Stimulated activated CD4-positive, alpha-beta T cell treated with anti-CD3 and anti-CD28 coated beads, TNF-alpha, amount 100 ng/mL, for 48 hours (primary cell): ENCODE data around the gene ADARB2.

Experiments used
- DNase-seq, 3 donors: peaks; one replicate each; pipeline ENCODE4 v3.0.0-alpha.2; 2020; ENCODE audit warnings: low read depth in 3 of 3

Gene ADARB2

DNA sequence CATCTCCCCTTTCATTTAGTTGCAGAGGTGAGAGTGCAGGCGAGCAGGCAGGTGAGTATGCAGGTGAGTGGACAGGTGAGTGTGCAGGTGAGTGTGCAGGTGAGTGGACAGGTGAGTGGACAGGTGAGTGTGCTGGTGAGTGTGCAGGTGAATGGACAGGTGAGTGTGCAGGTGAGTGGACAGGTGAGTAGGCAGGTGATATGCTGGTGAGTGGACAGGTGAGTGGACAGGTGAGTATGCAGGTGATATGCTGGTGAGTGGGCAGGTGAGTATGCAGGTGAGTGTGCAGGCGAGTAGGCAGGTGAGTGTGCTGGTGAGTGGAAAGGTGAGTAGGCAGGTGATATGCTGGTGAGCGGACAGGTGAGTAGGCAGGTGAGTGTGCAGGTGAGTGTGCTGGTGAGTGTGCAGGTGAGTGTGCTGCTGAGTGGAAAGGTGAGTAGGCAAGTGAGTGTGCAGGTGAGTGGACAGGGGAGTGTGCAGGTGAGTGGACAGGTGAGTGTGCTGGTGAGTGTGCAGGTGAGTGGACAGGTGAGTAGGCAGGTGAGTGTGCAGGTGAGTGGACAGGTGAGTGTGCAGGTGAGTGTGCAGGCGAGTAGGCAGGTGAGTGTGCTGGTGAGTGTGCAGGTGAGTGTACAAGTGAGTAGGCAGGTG lies 165.6 kb downstream of the ADARB2 start:
- no peak for DNase-seq

DNA sequence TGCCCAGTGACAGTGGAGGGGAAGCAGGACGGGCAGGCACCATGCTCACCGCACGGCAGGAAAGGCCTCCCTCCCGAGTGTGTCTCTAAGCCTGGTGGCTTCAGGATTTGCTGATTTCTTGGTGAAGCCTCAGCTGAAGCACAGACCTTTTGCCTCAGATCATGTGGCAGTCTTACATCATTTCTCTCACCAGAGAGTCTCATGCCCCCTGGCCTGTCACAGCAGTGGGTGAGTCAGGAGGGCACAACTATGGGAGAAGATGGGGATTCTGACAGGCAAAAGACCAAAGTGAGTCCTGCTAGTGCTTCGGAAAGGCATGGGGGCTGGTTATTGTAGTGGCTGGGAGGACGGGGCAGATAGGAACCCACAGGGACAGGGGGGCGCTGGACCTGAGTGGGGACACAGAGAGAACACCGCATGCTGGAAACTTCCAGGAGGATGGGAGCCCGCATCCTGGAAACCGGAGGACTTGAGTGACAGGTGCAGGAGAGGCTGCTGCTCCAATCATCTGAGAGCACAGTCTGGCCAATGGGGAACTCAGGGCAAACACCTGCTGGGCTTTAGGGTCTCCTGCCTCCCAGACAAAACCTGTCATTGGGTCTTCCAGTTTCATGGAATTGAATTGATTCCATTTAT lies 166.8 kb downstream of the ADARB2 start:
- DNase-seq = no peak

DNA sequence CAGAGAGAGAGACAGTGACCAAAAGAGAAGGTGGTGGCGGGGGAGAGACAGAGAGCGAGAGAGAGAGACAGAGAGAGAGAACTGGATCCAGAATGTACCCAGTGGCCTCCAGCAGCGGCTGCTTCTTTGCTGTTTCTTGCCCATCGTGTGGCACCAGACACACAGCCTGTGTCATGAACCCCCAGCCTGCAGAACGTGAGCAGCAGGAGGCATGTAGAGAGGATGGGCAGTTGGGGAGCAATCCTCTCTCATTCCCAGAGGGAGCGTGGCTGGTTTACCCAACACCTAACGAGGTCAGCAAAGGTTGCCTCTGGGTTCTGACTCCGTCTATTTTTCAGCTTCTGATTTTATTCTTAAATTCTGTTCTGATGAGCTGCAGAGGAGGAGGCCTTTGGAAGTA lies 168.1 kb downstream of the ADARB2 start:
- DNase-seq = no peak

DNA sequence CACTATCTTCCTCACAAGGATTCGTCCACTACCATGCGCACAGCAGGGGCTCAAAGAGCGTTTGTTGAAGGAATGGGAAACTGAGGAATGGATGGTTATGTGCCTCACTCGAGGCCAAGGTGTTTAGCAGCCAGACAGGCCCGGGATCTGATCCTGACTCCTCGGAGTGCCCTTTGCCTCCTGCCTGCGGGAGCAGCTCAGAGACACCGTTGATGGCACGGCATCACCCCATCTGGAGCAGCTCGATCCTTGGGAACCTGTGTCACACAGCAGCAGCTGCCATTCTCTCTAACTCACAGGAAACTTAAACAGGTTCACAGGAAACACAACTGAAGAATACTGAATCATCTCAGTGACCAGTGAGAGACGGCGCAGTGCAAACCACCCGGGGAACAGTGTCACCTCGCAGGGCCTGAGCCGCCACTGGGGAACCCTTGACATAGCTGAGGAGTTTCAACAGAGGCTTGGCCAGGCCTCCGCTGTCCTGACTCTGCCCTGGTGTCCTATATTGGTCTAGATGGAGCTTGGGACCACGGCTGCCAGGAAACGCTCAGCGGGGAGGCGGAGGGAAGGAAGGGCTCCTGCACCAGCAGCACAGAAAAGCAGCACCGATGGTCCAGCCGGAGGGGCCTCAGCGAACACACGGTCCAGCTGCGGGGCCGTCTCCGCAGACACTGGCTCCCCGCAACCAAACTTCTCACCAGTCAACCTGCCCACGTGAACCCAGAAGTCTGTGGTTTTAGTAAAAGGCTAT lies 169.4 kb downstream of the ADARB2 start:
- no peak for DNase-seq

DNA sequence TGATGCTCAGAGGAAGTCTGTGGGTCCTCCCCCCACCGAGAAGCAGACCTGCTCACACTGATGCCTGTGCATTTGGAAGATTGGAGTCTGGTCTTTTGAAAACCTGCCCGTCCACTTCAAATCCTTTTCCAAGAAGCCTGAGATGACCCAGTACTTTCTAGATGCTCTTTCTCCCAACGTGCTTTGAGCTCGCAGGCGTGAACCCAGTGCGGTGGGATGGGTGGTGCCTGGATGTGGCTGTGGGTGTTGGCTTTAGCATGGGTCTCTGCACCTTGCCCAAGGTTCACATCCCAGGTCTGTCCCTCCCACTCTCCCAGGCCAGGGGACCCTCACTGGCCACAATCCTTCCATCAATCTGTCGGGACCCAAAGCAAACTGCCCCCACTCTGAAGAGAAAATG lies 170.2 kb downstream of the ADARB2 start:
- no peak for DNase-seq

DNA sequence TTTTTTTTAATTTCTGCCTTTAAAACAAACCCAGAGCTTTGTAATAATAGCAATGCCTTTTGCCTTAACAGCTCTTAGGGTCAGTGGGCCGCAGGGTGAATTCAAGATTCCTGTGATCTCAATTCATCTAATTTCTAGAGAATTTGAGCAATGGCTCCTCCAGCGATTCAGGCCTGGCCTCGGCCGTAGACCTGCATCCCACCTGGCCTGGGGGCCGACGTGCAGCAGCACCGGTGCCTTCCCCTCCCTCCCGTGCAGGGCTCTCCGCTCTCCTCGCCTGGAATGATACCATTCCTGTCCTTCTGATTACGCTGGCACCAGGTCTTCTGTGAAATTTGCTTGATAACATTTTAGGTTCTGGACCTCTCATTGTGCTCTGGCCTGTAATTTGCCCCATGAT lies 172.5 kb downstream of the ADARB2 start:
- no peak for DNase-seq

DNA sequence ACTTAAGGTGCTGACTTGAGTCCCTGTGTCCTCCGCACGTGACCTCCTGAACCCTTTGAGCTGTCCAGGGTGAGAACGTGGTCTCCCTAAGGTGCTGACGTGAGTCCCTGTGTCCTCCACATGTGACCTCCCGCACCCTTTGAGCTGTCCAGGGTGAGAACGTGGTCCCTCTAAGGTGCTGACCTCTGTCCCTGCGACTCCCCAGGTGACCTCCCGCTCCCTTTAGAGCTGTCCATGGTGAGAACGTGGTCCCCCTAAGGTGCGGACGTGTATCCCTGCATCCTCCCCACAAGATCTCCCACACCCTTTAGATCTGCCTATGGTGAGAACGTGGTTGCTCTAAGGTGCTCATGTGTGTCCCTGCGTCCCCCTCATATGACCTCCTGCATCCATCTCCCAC lies 174.3 kb downstream of the ADARB2 start:
- no peak for DNase-seq

DNA sequence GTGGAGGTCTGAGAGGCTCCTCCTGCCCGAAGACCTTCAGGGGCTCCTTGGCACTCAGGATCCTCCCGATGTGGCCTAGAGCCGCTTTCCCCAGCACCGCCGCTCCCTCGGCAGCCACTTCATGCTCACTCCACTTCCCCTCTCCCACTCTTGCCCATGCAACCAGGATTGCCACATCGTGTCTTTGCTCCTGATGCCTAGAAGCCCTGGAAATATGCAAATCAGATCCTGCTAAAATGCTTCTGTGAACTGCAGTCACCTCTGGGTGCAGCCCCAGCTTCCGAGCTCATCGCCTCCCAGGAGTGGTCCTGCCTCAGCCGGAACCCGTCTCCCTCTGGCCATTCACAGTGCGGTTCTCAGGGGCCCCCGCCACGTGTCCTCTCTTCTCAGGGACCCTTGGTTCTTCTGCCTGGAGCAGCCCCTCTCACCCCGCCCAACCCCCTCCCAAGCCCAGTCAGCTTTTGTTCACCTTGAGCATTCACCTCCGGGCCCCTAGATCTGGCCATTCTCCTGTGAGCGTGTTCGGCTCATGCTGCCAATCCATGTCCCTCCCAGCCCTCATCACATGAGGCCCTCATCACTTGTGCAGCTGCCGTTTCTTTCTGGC lies 175.5 kb downstream of the ADARB2 start:
- no peak for DNase-seq

DNA sequence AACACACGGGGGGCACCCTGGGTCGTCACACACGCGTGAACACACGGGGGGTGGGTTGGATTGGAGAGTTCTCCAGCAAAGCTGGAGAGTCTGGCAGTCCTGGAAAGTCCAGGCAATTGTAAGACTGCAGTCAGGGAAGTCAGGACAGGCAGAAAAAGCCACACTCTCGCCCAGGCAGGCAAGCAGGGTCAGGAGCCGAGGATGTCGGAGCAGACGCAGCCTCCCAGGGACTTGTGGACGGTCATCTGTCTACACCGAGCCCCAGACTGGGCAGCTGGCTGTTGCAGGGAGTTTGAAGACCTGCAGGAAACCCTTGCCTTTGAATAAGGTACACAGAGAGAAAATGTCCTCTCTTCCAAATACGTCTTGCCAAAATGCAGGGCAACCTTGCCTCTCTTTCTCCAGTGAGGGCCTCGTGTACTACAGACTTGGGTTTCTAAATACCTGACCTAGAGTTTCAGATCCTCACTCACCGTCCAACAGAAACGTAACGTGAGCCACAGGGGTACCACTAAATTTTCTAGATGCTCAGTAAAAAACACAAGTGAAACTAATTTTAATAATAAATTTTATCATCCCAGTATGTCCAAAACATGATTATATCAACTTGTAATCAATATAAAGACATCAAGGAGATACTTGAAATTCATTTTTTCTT lies 176.7 kb downstream of the ADARB2 start:
- no peak for DNase-seq

DNA sequence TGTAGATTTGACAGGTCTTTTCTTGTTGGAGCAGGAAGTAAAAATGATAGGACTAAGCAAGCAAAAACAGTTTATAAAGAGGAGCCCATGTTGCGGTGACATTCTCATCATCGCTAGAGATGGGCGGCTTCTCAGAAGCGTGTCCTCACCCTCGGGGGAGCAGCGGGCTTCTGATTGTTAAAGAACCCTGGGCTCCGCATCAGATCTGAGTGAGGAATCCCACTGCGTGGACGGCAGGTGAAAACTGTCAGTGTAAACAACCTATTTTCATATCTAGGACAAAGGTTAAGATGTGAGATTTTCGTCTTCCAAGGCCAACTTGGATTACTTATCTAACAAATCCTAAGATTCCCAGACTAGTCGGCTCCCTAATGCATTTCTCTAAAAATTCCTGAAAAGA lies 177.6 kb downstream of the ADARB2 start:
- DNase-seq = no peak

DNA sequence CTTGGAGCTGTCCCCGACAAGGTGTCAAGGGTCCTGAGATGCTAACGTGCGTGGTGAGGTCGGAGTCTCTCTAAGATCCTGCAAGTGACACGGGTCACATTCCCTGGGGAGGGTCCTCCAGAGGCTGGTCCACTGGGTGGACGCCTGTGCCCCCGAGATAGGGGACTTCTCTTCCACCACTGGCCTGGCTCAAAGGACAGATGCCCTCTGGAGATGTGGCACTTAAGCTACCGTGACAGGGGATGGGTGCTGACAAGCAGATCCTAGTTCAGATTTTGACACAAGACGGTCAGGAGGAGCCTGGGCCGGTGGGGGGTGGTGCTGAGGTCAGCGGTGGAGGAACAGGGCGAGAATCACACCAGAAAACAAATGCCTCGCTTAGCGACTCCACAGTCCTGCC lies 178.0 kb downstream of the ADARB2 start:
- DNase-seq = no peak

DNA sequence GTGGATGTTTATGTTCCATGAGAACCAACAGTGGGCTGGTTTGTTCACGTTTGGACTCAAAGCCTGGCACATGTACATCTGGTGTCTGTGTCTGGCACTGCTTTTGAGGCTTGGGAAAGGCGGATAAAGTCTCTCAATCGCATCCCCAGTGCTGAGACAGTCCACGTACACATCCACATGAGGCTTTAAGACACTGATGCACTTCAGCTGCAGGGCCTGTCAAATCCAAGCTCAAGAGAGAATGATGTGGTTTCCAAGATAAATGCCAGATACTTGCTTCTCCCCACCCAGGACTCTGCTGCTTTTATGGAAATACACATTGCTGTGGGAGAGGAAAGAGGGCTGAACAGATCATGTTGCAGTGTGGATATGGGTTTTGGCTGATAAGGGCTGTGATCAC lies 178.4 kb downstream of the ADARB2 start:
- DNase-seq = no peak

DNA sequence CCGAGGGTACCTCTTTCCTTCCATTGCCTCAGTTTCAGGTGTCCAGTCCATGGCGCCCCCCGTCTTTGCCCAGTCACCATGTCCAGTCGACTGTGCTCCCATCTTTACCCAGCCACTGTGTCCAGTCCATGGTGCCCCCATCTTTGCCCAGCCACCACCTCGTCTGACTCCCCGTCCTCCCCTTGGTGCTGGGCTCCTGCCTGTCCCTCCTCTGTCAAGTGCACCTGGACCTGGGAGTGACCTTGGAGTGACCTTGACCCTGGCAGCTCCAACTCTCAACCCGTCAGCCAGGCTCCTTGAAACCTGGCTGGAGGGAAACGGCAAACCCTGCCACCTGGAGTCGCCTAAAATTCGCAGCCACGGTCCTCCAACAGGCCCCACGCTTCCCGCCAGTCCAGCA lies 180.2 kb downstream of the ADARB2 start:
- no peak for DNase-seq

DNA sequence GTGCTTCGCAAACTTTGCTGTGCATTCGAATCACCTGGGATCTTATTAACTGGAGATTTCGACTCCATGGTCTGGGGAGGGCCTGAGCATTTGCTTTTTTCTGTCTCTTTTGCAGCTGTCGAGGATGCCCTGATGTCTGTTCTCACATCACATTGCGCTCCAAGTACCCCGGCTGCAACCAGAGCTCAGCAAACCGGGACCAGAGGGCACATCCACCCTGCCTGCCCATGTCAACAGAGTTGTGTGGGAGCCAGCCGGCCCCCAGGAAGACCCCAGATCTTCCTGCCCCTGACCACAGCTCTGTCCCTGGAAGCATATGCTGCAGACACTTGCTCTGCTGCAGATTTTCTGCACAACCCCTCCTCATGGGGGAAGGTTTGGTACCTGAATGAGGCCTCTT lies 180.8 kb downstream of the ADARB2 start:
- DNase-seq = no peak

DNA sequence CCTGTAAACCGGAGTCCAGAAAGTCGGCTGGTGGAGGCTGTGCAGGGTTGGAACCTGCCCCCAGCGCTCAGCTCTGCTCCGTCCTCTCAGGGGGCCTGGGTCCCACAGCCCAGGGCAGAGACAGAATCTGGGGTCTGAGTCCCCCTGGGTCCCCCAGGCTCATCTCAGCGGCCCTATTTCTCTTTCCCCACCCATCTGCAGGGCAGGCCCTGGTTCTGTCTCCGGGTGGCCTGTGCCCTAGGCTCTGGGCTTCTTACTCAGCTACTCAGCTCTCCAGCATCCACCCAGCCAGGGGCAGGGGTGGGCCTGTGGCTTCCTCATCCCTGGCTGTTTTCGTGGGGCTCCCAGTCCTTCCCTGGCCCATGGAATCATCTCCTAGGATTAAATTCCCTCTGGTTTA lies 183.4 kb downstream of the ADARB2 start:
- no peak for DNase-seq

DNA sequence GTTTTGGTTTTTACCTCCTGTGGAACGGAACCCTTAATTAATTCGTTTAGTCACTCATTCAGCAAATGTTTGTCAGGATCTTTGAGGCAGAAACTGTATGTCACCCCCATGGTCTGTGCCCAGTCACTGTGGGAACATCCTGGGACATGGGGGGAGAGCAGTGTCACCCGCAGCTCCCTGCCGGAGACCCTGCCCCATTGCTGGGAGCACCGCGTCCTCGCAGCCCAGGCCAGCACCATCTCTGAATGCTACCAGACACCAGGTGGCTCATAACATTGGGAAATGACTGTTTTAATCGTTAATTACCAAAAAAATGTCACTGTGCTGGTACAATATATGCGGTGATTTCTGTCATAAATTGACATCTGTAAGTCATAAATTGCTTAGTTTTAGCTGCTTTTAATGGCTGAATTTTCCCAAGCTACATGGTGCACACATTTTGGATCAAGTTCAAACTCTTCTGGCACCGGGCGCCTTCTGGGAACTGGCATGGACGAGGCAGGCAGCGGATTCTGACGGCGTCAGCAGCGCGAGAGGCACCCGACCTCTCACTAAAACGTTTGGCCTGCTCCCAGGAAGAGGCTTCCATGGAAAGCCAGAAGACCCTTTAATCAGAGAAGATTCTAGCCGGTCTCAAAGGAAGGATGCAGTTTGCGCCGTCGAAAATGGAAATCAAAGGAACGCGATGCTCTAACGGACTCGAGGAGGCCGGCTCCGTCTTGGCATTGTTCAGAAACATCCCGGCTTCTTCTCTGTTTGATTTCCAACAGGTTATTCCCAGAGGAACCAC lies 184.2 kb downstream of the ADARB2 start:
- no peak for DNase-seq

DNA sequence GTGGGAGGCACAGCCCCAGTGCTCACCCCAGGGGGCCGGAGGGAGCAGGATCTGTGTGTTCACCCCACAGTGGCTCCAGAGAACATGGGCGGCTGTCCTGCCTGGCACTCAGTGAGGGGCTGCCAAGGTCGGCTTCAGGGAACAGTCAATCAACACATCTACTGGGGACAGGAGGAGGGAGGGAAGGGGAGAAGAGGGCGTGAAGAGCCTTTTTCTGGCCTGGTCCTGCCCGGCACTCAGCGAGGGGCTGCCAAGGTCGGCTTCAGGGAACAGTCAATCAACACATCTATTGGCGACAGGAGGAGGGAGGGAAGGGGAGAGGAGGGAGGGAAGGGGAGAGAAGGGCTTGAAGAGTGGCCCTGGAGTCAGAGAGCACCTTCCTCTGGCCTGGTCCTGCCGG lies 184.9 kb downstream of the ADARB2 start:
- DNase-seq = no peak

DNA sequence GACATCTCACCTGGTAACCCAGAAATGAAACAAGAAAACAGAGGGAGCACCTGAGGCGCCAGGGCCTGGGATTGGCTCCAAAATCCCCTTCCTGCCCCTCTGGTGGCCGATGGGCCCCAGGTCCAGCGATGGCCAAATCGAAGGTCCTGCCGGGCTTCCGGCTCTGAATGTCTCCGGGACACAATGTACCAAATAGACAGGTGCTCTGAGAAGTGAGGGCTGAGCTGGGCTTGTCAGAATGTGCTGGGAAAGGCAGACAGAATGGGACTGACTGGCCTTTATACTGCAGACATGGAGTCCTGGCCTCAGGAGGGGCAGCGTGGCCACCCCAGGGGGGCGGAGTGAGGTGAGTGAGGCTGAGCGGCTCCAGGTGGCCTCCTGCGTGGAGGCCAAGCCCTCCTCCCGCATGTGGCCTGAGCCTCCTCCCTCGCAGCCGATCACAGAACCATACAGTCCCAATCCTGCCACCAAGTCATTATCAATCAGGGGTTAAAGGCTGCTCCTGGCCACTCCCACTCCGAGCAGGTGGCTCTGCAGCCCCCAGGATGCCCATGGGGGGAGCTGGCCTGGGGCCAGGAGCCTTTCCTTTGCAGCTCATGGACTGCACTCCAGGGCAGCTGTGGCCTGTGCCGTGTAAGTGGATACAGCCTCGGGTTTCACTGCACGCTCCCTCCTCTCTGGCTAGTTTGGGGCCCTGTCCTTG lies 185.5 kb downstream of the ADARB2 start:
- no peak for DNase-seq

DNA sequence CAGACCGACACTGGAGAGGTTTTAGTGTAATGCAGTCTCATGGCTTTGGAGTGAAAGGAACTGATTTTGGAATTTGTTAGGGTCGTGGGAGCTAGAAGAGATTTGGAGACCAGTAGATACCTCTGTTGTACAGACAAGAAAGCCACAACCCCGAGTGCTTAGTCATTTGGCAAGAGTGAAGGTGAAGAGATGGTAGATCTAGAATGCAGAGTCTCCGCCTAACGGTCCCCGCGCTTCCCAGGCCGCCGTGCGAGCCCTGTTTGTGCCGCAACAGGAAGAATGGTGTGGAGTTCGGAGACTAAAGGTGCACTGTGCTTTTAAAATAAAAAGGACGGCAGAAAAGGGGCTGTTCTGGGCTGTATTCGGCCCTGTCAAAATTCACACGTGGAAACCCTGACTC lies 186.7 kb downstream of the ADARB2 start:
- DNase-seq = no peak

DNA sequence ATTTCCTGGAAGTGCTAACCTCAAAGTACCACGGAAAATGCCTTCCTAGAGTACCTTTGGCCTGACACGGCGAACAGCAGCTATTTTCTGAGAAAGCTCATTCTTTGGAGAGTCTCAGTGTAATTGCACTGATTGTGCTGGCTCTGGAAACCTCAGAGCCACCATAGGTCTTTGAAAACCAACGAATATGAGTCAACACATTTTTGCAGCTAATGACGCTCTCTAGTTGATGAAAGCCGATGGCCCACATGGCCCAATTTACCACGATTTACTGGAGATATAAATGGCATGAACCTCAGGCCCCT lies 187.1 kb downstream of the ADARB2 start:
- no peak for DNase-seq
